GM19324 (cell line): ENCODE results near the gene PSME3IP1.
"Not testable (repeated sequence)": the region's sequence is repeated elsewhere in the genome, so short reads cannot be mapped to it uniquely, and the experiment has no call there.

Experiments used
- ATAC-seq: cut with Tn5 transposase; IDR thresholded peaks from one replicate; pipeline ENCODE4 v1.9.1; 2021; ENCODE audit warnings: mild to moderate bottlenecking, moderate library complexity; ENCODE audit not compliant: unreplicated experiment, low FRiP score

PSME3IP1 gene

DNA sequence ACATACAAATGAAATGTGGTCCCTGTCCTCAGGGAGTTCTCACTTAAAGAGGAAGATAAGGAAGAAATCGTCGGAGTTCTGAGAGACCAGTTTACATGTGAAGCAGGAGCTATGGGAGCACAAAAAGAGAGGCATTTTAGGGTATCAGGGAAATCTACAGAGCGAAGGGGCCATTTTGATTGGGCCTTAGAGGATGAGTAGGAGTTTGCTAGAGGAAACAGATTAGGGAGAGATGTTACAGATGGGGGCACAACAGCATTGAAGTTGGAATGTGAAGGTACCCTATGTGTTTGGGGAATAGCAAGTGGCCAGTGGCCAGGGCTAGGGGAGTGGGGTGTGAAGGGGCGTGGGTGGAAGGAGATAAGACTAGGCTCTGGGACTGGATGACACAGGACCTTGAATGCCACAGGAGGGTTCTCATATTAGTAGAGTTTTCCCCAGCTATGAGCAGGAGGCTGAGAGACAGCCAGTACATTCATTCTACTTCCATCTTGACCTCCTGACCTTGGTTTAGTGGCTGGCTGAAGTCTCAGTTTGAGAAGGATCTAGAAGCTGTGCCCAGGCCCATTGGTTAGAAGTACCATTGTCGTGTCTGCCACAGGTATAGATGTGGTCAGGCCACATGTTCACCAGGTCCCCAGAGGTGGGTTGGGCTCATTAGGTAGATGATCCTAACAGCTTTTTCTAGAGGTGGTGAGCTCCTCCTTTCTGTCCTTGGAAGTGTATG lies 58.6 kb downstream of the PSME3IP1 start:
- ATAC-seq = no peak

DNA sequence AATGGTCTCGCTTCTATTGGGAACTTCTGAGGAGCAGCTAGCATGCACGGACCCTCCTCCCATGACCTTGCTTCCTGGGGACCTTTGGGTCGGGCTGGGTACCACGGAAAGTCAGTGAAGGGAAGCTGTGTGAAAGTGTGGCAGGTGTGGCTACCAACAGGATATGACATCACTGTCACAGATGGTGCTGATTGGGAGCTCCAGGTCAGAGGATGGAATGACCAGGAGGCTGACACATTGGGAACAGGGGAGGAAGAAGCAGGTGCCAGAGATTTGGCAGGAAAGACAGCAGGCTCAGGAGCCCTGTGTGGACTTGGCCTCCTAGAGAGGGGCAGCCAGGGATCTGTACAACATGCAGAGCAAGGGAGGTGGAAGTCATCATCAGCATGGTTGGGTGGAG lies 59.4 kb downstream of the PSME3IP1 start:
- no peak for ATAC-seq

DNA sequence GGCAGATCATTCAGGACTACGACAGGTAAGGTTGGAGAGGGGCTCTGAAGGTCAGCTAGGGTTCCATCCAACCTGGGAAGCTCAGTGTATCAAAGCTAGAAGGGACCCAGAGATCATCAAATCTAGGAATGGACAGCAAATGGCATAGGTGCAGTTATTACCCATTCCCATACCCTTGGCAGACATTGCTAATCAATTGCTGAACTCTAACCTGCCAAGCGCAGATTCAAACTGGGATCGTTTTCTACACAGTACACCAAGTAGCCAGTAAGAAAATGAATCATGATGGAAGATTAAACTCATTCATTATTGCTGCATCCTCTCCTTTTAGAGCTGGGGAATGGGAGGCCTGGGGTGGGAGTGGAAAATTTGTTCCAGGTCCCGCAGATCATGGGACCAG lies 59.9 kb downstream of the PSME3IP1 start:
- no peak for ATAC-seq

DNA sequence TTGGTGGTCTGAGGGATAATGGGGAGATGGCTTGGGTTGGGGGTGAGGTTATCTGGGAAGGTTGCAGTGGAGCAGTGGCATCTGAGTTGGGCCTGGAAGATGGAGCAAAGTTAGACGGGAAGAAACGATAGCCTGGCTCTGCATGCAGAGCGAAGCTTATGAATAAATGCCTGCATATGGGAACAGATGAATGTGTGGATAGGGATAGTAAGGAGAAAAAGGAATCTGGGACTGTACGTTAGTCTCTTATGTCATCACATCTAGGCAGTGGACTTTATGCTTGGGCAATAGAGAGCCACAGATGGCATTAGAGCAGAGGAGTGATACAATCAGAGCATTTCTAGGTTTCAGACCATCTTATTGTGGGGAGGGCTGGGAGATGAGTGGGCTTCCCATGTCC lies 60.5 kb downstream of the PSME3IP1 start:
- no peak for ATAC-seq

DNA sequence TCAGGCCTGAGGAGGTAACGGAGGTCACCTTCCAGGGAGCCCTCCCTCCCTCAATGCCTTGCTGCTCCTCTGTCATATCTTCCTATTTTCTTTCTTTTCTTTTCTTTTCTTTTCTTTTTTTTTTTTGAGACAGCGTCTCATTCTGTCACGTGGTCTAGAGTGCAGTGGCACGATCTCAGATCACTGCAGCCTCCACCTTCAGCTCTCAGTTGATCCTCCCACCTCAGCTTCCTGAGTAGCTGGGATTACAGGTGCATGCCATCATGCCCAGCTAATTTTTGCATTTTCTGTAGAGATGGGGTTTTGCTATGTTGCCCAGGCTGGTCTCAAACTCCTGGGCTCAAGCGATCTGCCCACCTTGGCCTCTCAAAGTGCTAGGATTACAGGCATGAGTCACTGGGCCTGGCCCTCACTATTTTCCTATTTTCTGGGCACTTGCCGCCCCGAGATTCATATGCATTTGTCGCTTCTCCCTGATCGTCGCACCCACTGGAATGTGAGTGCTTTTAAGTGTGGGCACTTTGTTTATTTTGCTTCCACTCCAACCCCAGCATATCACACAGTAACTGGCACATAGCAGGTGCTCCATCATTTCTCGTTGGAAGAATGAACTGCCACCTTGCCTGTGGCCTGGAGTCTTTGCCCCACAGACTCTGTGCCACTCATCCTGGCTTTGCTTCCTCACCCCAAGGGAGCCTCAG lies 61.7 kb downstream of the PSME3IP1 start:
- no peak for ATAC-seq

DNA sequence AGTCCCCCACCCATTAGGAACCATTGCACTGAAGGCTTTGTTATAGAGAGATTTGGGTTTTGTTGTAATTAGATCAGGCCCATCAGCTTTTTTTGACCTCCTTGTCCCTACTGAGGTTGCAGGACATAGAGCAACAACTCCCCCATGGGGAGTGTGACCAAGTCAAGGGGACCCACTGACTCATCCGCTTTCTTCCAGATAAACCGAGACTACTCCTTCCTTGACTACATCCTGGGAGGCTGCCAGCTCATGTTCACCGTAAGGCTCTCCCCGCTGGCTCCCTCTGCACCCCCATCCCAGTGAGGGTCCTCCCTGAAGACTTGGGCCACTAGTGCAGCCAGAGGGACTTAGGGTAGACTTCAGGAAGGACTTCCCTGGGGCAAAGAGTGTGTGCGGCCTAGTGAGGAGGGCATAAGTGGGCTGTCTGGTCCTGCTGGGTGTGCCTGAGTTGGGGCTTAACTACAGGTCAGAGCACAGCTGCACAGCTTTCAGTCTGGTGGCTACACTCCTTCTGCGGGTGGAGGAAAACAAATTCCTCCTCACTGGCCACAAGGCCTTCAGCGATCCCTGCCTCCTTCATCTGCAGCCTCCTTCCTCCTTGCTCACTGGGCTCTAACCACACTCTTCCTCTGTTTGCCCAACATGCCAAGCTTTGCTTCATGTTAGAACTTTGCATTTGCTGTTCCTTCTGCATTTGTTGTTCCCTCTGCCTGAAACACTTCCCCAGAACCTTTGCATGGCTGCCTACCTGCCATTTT lies 62.4 kb downstream of the PSME3IP1 start:
- no peak for ATAC-seq

DNA sequence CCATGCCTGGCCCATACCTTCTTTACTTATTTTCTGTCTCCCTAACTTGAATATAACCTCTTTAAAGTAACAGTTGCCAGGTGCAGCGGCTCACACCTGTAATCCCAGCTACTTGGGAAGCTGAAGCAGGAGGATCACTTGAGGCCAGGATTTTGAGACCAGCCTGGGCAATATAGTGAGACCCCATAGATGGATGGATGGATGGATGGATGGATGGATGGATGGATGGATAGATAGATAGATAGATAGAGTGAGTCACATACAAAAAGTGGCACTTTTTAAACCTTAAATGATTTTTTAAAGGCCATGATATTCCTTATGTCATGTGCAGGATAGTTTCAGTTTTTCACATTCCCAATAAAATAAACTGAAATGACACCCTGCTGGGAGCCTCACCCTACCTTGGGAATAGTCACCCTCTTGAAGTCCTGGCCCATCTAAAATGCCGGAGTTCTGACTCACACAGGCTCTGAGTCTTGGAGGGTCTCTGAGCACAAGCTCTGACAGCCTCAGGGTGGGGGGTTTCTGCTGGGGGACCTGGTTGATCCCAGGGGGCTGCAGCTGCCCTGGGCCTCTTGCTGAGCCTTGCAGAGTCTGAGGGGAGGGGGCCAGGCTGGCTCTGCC lies 67.3 kb downstream of the PSME3IP1 start:
- no peak for ATAC-seq

DNA sequence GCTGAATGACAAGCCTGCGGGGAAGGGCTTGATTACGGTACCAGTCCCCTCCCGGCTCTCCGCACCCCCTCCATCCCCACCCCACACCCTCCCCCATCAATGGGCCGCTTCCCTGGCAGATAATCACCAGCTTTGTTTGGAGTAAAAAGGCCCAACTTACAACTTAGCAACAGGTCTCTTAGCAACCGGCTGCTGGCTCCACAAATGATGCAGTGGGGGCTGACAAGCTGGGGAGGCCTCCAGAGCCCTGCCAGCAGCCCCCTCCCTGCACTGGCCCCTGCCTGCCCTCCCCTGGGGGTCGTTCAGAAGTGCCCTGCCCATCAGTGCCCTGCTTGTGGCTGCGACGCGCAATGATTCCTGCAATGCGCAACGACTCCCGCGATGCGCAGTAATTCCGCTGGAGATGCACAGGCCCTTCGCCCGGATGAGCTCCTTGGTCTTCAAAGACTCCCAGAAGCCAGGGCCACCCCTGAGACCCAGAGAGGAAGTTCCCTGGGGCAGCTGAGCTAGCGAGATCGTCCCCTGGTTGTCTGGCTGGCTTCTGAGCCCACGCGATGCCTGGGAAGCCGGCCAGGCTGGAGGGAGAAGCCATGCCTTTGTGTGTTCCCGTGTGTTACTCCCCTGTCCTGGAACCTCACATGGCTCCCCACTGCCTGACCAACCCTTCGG lies 70.2 kb downstream of the PSME3IP1 start:
- ATAC-seq = no peak

DNA sequence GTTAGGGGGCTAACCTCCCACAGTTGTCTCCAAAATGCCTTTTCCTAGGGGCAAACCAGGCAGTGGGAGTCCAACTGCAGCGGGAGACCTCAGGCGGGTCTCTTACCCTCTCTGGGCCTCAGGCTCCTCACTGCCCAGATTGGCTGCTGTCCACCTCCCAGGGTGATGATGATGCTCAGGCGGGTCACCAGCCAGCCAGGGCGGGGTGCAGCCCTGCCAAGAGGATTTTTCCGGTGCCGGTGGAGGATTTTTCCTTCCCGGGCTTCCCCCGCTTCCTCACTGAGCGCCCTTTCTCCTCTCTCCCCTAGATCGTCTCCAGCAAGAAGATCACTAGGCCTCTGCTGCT lies 70.7 kb downstream of the PSME3IP1 start:
- ATAC-seq = no peak

DNA sequence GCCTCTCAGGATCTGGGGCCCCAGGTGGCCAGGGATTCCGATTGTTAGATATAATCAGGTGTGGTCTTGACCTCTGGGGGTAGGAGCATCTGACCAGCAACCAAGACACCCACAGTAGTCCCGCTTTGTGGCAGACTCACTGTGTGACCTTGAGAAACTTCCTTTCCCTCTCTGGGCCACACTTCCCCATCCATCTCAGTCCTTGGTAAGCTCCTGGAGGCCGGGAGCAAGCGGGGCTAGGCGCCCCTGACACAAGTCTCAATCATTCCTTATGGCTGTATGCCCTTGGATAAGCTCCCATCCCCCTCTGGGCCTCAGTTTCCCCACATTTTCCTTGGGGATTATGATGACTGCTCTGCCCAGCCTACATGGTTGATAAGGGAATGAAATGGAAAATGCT lies 72.2 kb downstream of the PSME3IP1 start:
- no peak for ATAC-seq

DNA sequence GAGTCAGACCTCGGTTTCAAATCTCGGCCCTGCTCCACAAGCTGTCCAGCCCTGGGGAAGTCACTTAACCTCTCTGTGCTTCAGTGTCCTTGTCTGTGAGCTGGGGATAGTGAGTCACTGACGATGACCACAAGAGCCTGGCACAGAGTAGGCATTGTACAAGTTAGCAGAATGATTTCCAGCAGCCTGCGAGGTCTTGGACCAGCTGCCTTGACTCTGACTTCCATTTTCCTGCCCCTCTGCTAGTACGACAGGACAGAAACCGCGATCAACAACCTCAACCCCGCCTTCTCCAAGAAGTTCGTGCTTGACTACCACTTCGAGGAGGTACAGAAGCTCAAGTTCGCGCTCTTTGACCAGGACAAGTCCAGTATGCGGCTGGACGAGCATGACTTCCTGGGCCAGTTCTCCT lies 72.8 kb downstream of the PSME3IP1 start:
- no peak for ATAC-seq

DNA sequence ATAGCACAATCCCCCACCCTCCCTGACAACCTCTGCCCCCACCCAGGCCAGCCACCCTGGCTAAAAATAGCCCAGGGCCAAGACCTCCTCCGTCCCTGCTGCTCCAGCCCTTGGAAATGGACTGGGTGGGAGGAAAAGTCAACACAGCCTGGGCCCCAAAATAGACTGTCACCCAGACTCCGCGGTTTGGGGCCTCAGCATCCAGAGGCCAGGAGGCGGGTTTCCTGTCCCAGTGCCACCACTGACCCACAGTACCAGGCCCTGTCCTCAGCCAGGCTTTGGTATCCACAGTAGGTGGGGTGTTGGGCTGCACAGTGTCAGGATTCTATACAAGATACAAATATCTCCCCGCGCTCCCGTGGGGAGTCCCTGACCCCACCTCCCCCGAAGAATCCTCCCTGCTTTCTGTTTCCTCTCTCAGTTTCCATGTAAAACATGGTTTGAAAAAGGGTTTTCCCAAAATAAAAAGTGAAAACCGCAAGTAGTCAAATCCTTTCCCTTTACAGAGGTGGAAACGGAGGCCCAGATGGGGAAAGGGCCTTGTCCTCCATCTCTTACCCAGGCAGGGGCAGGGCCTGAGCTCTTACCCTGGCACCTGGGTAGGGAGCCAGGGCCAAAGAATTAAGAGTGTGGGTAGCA lies 73.3 kb downstream of the PSME3IP1 start:
- ATAC-seq = no peak

DNA sequence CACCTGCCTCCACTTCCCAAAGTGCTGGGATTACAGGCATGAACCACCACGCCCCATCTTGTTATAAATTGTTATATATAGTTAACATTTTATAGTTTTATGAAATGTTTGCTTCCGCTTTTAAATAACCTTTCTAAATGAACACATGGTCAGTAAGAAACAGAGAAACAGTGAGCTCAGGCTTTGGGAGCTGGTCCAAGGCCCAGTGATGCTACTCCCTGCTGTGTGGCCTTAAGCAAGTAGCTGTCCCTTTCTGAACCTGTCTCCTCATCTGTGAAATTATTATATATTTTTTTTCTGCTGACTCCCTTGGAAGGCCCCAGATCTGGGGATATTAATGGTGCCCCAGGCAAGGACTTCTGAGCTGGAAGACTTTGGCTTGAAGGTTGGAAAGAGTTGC lies 74.4 kb downstream of the PSME3IP1 start:
- no peak for ATAC-seq

DNA sequence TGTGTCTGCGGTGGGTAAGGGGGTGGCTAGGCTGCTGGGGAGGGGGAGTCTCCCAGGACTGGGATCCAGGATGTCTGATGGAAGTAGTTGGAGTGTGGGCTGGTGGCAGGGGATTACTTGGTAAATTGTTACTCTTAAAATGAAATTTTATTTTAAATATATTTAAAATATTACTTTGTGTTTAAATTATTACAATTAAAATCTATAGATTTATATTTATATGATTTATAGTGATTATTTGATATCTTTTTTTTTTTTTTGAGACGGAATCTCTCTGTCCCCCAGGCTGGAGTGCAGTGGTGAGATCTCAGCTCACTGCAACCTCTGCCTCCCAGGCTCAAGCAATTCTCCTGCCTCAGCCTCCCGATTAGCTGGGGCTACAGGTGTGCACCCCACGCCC lies 74.9 kb downstream of the PSME3IP1 start:
- ATAC-seq = no peak

DNA sequence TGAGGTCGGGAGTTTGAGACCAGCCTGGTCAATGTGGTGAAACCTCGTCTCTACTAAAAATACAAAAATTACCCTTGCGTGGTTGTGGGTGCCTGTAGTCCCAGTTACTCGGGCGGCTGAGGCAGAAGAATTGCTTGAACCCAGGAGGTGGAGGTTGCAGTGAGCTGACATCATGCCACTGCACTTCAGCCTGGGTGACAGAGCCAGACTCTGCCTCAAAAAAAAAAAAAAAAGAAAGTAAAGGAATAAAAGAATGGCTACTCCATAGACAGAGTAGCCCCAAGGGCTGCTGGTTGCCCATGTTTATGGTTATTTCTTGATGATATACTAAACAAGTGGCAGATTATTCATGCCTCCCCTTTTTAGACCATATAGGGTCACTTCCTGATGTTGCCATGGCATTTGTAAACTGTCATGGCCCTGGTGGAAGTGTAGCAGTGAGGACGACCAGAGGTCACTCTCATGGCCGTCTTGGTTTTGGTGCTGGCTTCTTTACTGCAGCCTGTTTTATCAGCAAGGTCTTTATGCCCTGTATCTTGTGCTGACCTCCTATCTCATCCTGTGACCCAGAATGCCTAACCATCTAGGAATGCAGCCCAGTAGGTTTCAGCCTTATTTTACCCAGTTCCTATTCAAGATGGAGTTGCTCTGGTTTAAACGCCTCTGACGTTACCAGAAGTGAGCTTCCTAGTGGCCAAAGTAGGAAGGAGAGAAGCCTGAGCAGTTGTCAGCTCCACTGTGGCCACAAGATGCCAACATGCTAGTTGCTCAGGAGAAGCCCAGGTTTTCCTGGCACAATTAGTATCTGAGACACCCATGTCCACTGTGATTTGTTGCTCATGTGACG lies 76.4 kb downstream of the PSME3IP1 start:
- ATAC-seq = not testable (repeated sequence)

DNA sequence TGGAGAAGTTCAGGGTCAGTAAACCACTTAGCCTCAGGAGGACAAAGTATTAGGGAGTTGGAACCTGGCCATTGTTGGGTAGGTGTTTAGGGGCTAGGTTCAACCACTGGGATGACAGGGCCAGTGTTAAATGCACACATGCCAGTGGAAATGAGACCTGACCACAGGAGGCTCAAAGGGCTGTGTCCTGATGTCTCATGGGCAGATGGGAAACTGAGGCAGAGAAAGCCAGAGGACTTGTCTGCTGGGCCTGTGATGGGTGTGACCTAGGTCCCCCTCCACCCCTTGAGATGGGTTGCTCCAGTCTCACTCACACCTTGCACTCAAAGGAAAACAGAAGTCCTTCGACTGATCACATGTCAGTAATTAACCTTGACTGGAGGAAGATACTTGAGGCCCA lies 77.4 kb downstream of the PSME3IP1 start:
- no peak for ATAC-seq

DNA sequence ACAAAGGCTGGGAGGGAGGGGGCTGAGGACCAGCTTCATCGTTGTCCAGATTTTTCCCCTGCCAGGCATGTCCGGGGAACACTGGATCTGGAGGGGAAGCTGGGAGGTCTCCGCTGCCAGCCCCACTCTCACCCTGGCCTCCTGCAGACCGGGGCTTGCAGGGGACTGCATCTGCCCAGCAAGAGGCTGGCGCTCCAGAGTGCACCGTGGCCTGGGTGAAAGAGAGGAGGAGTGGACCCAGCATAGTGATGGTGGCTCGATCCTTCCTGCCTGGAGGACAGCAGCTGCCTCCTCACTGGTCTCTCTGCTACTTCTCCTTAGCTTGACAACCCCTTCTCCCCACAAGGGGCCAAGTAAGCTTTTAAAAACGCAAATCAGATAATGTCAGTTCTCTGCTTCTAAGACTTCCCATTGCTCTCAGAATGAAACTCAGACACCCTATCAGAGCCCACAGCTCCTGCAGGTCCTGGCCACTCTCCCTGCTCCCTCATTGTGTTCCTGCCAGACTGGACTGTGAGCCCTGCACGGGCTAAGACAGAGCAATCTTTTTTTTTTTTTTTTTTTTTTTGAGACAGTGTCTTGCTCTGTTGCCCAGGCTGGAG lies 78.4 kb downstream of the PSME3IP1 start:
- ATAC-seq = no peak

DNA sequence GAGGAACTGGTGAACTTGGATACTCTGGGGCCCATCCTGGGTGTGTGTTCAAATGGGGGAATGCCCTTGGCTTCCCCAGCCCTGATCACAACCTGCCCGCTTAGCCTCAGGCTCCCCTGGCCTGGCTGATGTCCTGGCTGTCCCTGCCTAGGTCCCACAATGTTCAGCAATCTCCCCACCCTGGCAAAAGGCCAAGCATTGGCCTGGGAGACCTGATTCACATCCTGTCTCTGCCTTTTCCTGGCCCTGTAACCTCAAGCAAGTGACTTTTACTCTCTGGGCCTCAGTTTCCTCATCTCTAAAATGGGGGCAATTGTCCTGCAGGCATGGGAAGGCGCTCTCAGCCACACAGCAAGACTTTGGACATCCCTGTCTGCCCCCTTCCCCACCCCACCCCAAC lies 79.1 kb downstream of the PSME3IP1 start:
- ATAC-seq = no peak

DNA sequence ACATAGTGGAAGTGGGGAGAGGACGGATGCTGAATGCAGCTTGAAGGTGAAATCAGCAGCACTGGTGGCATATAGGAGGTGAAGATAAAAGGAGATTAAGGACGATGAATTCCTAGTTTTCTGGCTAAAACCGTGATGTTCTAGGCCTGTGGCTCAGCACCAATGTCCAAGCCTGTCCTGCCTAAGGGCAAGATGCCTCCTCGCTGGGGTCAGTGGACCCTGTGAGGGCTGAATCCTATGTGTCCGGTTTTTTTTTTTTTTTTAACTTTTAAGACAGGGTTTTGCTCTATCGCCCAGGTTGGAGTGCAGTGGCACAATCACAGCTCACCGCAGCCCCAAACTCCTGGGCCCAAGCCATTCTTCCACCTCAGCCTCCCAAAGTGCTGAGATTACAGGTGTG lies 80.7 kb downstream of the PSME3IP1 start:
- ATAC-seq = no peak
